WERI-Rb-1 (cell line): Measurements from ENCODE around the gene FBXL14.
A peak's percentile ranks its signal among the peaks of the same experiment; 100 is the strongest.

Source experiments
- DNase-seq: peaks from one replicate; pipeline ENCODE4 v3.0.0-alpha.2; 2020
- H3K27ac ChIP-seq: fragments of 250-450 bp; sonication (Bioruptor Pico); 2 replicates; pipeline ENCODE4 v1.5.1; 2020; ENCODE audit warnings: mild to moderate bottlenecking, moderate library complexity
- H3K27me3 ChIP-seq: fragments of 250-450 bp; sonication (Bioruptor Pico); 2 replicates; pipeline ENCODE4 v1.5.1; 2021; ENCODE audit warnings: mild to moderate bottlenecking, low read depth, moderate library complexity; ENCODE audit not compliant: insufficient read depth, severe bottlenecking
- H3K36me3 ChIP-seq: fragments of 250-450 bp; sonication (Bioruptor Pico); 2 replicates; pipeline ENCODE4 v1.5.1; 2020; ENCODE audit warnings: mild to moderate bottlenecking, moderate library complexity
- H3K4me3 ChIP-seq: 2 replicates; pipeline ENCODE4 v1.5.1; 2011; ENCODE audit warnings: low read depth, mild to moderate bottlenecking, control low read depth, low read length
- H3K9me3 ChIP-seq: fragments of 250-450 bp; sonication (Bioruptor Pico); 2 replicates; pipeline ENCODE4 v1.5.1; 2021; ENCODE audit warnings: mild to moderate bottlenecking, moderate library complexity; ENCODE audit not compliant: severe bottlenecking
- CTCF ChIP-seq: IDR thresholded peaks from 2 replicates; pipeline ENCODE4 v1.5.1; 2011; ENCODE audit warnings: low read depth, mild to moderate bottlenecking, control low read depth, inconsistent platforms, low read length

FBXL14 gene

GRCh38 chr12:1533602-1534304 is 60.6 kb downstream of the FBXL14 start:
- no peak for TF ChIP-seq CTCF
- no peaks in the 10 kb centered on the region for H3K36me3 ChIP-seq
- DNase-seq: no peak
- no peak overlapping the region for H3K4me3 ChIP-seq
- H3K9me3 ChIP-seq: no peaks in the 10 kb centered on the region
- peaks cover 18% of the 10 kb centered on the region for H3K27me3 ChIP-seq
- H3K27ac ChIP-seq: no peak overlapping the region

GRCh38 chr12:1533205-1533601 is 61.2 kb downstream of the FBXL14 start:
- no peak for TF ChIP-seq CTCF
- Histone ChIP-seq H3K9me3 (no peaks in the 10 kb centered on the region), H3K36me3 (no peaks in the 10 kb centered on the region), H3K4me3 (no peak overlapping the region), H3K27ac (no peak overlapping the region), H3K27me3 (peaks cover 18% of the 10 kb centered on the region)
- DNase-seq: no peak

- Histone ChIP-seq H3K27me3 (peaks cover 18% of the 10 kb centered on the region), H3K9me3 (no peaks in the 10 kb centered on the region), H3K27ac (no peak overlapping the region), H3K36me3 (no peaks in the 10 kb centered on the region), H3K4me3 (no peak overlapping the region)
- no peak for TF ChIP-seq CTCF
- DNase-seq: no peak
Observed at GRCh38 chr12:1532375-1533165, 61.8 kb downstream of the FBXL14 start.

GRCh38 chr12:1531654-1532374 is 62.6 kb downstream of the FBXL14 start:
- DNase-seq: no peak
- Histone ChIP-seq H3K27ac (no peak overlapping the region), H3K36me3 (no peaks in the 10 kb centered on the region), H3K4me3 (no peak overlapping the region), H3K27me3 (peaks cover 18% of the 10 kb centered on the region), H3K9me3 (no peaks in the 10 kb centered on the region)
- no peak for TF ChIP-seq CTCF

- no peak overlapping the region for H3K27ac ChIP-seq
- no peaks in the 10 kb centered on the region for H3K36me3 ChIP-seq
- H3K9me3 ChIP-seq: no peaks in the 10 kb centered on the region
- TF ChIP-seq CTCF: no peak
- H3K27me3 ChIP-seq: peaks cover 18% of the 10 kb centered on the region
- H3K4me3 ChIP-seq: peak overlapping the region; percentile 35
- DNase-seq: no peak
Observed at GRCh38 chr12:1531153-1531653, 63.2 kb downstream of the FBXL14 start.
